Brain microvascular endothelial cell (primary cell): ENCODE results near the gene FDPS.

Experiments used
- DNase-seq: peaks from one replicate; pipeline ENCODE4 v3.0.0-alpha.2; 2020
- H3K27ac ChIP-seq: fragments of 250-450 bp; sonication (Bioruptor Pico); 2 replicates; pipeline ENCODE4 v1.5.1; 2020; ENCODE audit warnings: mild to moderate bottlenecking, moderate library complexity
- H3K27me3 ChIP-seq: fragments of 250-450 bp; sonication (Bioruptor Pico); replicated peaks from 2 replicates; pipeline ENCODE4 v1.5.1; 2020; ENCODE audit warnings: mild to moderate bottlenecking
- H3K36me3 ChIP-seq: fragments of 250-450 bp; sonication (Bioruptor Pico); replicated peaks from 2 replicates; pipeline ENCODE4 v1.5.1; 2020; ENCODE audit warnings: mild to moderate bottlenecking
- H3K4me3 ChIP-seq: 2 replicates; pipeline ENCODE4 v1.5.1; 2011; ENCODE audit warnings: low read depth, mild to moderate bottlenecking, control low read depth, low read length, moderate library complexity
- CTCF ChIP-seq: IDR thresholded peaks from 2 replicates; pipeline ENCODE4 v1.5.1; 2011; ENCODE audit warnings: low read depth, mild to moderate bottlenecking, moderate library complexity, low read length, control low read depth, inconsistent platforms; ENCODE audit errors: missing control alignments
- in situ Hi-C: cut with HindIII; loops from 2 replicates; pipeline ENCODE4 v1.10.0; 2017; ENCODE audit warnings: low sequenced_read_pairs, low pct_ligation_motif_present

The FDPS gene

GRCh38 chr1:155339515-155340097 is 30.9 kb downstream of the FDPS start:
- H3K27ac ChIP-seq: no peak overlapping the region
- DNase-seq: no peak
- H3K4me3 ChIP-seq: no peak overlapping the region
- H3K27me3 ChIP-seq: no peaks in the 10 kb centered on the region
- H3K36me3 ChIP-seq: peaks cover 72% of the 10 kb centered on the region
- in situ Hi-C loops: loop anchor here (25.0 kb wide), 1 partner anchor 173 kb away; no protein-coding TSS in a partner anchor
- TF ChIP-seq CTCF: no peak

DNA sequence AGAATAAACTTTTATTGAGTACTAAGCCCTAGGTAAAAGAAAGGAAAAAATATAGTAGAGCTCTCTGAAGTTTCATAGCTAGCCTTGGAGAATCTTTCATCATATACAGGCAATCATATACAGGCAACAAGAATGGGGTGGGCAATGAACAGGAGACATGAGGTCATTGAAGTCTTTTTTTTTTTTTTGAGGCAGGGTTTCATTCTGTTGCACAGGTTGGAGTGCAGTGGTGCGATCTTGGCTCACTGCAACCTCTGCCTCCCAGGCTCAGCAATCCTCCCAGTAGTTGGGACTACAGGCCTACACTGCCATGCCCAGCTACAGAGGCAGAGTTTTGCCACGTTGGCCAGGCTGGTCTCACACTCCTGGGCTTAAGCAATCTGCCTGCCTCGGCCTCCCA is 34.2 kb downstream of the FDPS start:
- TF ChIP-seq CTCF: no peak
- Histone ChIP-seq H3K27me3 (no peaks in the 10 kb centered on the region), H3K36me3 (peaks cover 77% of the 10 kb centered on the region), H3K4me3 (no peak overlapping the region), H3K27ac (no peak overlapping the region)
- in situ Hi-C loops: loop anchor here (25.0 kb wide), 1 partner anchor 169 kb away; no protein-coding TSS in a partner anchor
- no peak for DNase-seq

GRCh38 chr1:155352631-155353030 is 44.0 kb downstream of the FDPS start:
- Histone ChIP-seq H3K36me3 (peaks cover 56% of the 10 kb centered on the region), H3K27ac (no peak overlapping the region), H3K27me3 (no peaks in the 10 kb centered on the region), H3K4me3 (no peak overlapping the region)
- DNase-seq: no peak
- in situ Hi-C loops: no loop called here
- no peak for TF ChIP-seq CTCF

GRCh38 chr1:155360051-155360450 is 51.4 kb downstream of the FDPS start:
- no peak for TF ChIP-seq CTCF
- in situ Hi-C loops: no loop called here
- peaks cover 34% of the 10 kb centered on the region for H3K36me3 ChIP-seq
- H3K4me3 ChIP-seq: no peak overlapping the region
- H3K27ac ChIP-seq: no peak overlapping the region
- no peak for DNase-seq
- no peaks in the 10 kb centered on the region for H3K27me3 ChIP-seq
